Coronary artery (tissue), 2 donors: ENCODE data around the gene PDS5B.

Experiments used
- DNase-seq: peaks from one replicate; pipeline ENCODE4 v3.0.0-alpha.2; 2017; ENCODE audit warnings: low spot score
- H3K27ac ChIP-seq, 2 donors: fragments of 200-600 bp; sonication (generic); one replicate each; pipeline ENCODE4 v1.5.1; 2016 to 2019
- H3K4me3 ChIP-seq: fragments of 200-600 bp; sonication (generic); 2 replicates; pipeline ENCODE4 v1.5.1; 2016; ENCODE audit warnings: mild to moderate bottlenecking, moderate library complexity
- CTCF ChIP-seq: fragments of 200-600 bp; sonication (generic); IDR thresholded peaks from one replicate; pipeline ENCODE4 v1.5.1; 2019; ENCODE audit warnings: antibody characterized with exemption

Gene PDS5B

GRCh38 chr13:32746474-32746873, 160.2 kb downstream of the PDS5B start:
- no peak for DNase-seq
- TF ChIP-seq CTCF: no peak
- Histone ChIP-seq H3K4me3 (no peak overlapping the region), H3K27ac (no peak overlapping the region)

GRCh38 chr13:32748305-32748704, 162.1 kb downstream of the PDS5B start:
- H3K27ac ChIP-seq: no peak overlapping the region
- DNase-seq: no peak
- no peak for TF ChIP-seq CTCF
- H3K4me3 ChIP-seq: no peak overlapping the region

- no peak overlapping the region for H3K27ac ChIP-seq
- no peak overlapping the region for H3K4me3 ChIP-seq
- no peak for DNase-seq
- no peak for TF ChIP-seq CTCF
Observed at GRCh38 chr13:32751340-32751739, 165.1 kb downstream of the PDS5B start.

- Histone ChIP-seq H3K4me3 (no peak overlapping the region), H3K27ac (no peak overlapping the region)
- no peak for DNase-seq
- TF ChIP-seq CTCF: no peak
Observed at GRCh38 chr13:32752311-32752710, 166.1 kb downstream of the PDS5B start.

GRCh38 chr13:32752997-32753606, 166.8 kb downstream of the PDS5B start:
- TF ChIP-seq CTCF: no peak
- Histone ChIP-seq H3K4me3 (no peak overlapping the region), H3K27ac (no peak overlapping the region)
- no peak for DNase-seq

GRCh38 chr13:32754179-32754578, 167.9 kb downstream of the PDS5B start:
- H3K27ac ChIP-seq: no peak overlapping the region
- DNase-seq: no peak
- TF ChIP-seq CTCF: no peak
- H3K4me3 ChIP-seq: no peak overlapping the region

- no peak for DNase-seq
- no peak overlapping the region for H3K27ac ChIP-seq
- no peak for TF ChIP-seq CTCF
- H3K4me3 ChIP-seq: no peak overlapping the region
Observed at GRCh38 chr13:32759152-32759551, 172.9 kb downstream of the PDS5B start.
